ENCODE results near the gene BTBD9.

GRCh38 chr6:38172739-38173410, 466.9 kb downstream of the BTBD9 start:
- TF ChIP-seq CTCF (IDR thresholded peaks at IDR 0.05) (no peak), POLR2A (IDR thresholded peaks at IDR 0.05) (no peak)
